ENCODE measurements around the gene PSMB1. TPM values are rescaled to one million over a fixed set of nuclear protein-coding genes. Genes with fewer than 3 reads are reported as not detected.

The PSMB1 gene
- total and polyA plus RNA-seq, 7 experiments from 2014 or later = 71.1 to 529 (median 84.8) TPM

DNA sequence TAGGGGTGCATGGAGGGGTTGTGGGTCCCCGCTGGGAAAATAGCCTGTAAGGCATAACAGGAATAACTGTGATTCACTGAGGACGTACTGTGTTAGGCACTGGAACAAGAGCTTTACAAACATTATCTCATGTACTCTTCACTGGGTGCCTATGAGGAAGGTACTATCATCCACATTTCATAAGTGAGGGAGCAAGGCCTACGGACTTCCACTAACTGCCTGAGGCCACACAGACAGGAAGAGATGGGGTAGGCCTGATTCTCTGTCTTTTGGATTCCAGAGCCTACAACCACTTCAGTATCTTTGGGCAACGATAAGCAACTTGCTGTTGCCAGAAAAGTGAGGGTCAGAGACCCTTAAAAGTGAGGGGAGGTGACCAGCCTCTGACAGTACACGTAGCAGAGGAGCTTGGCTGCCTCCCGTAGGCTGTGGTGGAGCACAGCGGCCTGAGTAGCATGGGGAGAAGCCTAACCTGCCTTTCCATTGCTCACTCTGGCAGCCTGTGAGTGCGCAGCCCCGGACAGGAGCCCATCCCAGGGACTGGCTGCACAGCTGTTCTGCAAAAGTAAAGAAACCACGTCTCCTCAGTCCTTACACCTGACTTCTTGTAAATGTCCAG is 30.4 kb downstream of the PSMB1 start:
- H3K4me1 Mint-ChIP-seq = peaks cover 0 to 4% (median 0%) of the 10 kb centered on the region in 7 donors
- DNase-seq = no peak
- H3K36me3 Mint-ChIP-seq = no peaks in the 10 kb centered on the region
- Histone ChIP-seq H3K36me3 (ENCODE audit: control insufficient read depth in 2 of 3, insufficient read depth in 3 of 3, low read length in 3 of 3) (no peaks in the 10 kb centered on the region), H3K27ac (ENCODE audit: low read depth, low read length) (no peak overlapping the region), H3K4me1 (ENCODE audit: control insufficient read depth in 2 of 2, insufficient read depth in 2 of 2, low read length in 2 of 2) (no peaks in the 10 kb centered on the region), H3K27me3 (ENCODE audit: control insufficient read depth in 2 of 2, insufficient read depth in 2 of 2, low read length in 2 of 2) (no peaks in the 10 kb centered on the region), H3K9me3 (ENCODE audit: control insufficient read depth in 2 of 3, low read length in 3 of 3) (no peaks in the 10 kb centered on the region), H3K4me3 (ENCODE audit: low read length) (no peak overlapping the region)
- no peaks in the 10 kb centered on the region for H3K9me3 Mint-ChIP-seq
- no peak overlapping the region for H3K27ac Mint-ChIP-seq
- intact Hi-C loops (cut with micrococcal nuclease) = no loop called here
- ChIA-PET POLR2A (no interaction called here), CTCF (interaction anchor here (1.2 kb wide), 1 partner anchor 9 kb away, joined by 3 read pairs; no protein-coding TSS in a partner anchor)
- peaks cover 9 to 51% (median 21%) of the 10 kb centered on the region in 5 donors for H3K27me3 Mint-ChIP-seq
- no peak for ATAC-seq
- no peak overlapping the region for H3K4me3 Mint-ChIP-seq

DNA sequence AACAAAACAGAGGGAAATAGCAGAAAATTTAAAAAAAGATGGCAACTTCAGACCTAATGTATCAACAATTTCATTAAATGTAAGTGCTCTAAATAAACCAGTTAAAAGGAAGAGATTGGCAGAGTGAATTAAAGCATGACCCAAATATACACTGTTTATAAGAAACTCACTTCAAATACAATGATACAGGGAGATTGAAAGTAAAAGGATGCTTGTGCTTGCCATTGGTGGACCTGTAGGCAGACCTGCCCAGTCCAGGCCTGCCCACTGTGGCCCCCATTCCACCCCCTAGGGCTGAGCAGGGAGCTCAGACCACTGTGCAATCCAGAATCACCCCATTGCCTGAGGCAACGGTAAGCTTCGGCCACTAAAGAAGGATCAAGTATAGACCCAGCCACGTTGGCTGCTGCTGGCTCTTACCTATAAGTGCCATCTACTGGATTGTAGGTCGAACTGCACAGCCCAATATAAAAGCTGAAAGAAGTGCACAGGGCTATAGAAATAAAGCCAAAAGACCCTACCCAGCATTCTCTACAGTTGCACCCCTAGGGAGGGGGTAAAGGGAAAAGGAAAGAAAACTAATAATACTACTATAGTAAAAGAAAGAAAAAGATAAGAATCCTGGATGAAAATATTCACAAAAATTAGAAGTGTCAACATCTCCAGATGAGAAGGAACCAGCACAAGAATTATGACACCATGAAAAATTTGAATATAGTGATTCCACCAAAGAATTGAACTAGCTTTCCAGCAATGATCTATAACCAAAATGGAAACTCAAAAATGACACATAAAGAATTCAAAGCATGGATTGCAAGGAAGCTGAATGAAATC is 36.1 kb downstream of the PSMB1 start:
- H3K36me3 ChIP-seq (ENCODE audit: control insufficient read depth in 2 of 3, insufficient read depth in 3 of 3, low read length in 3 of 3) = no peaks in the 10 kb centered on the region
- Mint-ChIP-seq H3K4me1 (peaks cover 0 to 2% (median 0%) of the 10 kb centered on the region in 7 donors), H3K9me3 (no peaks in the 10 kb centered on the region), H3K27me3 (peaks cover 12 to 70% (median 40%) of the 10 kb centered on the region in 5 donors), H3K27ac (peak overlapping the region in 1 of 9 donors; percentile 13), H3K36me3 (no peaks in the 10 kb centered on the region), H3K4me3 (peak overlapping the region in 8 of 10 donors; percentile 35 to 78 (median 60))
- no peak overlapping the region for H3K27ac ChIP-seq (ENCODE audit: low read depth, low read length)
- peak overlapping the region; percentile 45 for H3K4me3 ChIP-seq (ENCODE audit: low read length)
- peaks cover 0 to 3% of the 10 kb centered on the region in 2 donors for H3K4me1 ChIP-seq (ENCODE audit: control insufficient read depth in 2 of 2, insufficient read depth in 2 of 2, low read length in 2 of 2)
- ATAC-seq (peak; percentile 90), DNase-seq (peak; percentile 9 to 56 (median 45))
- ChIA-PET CTCF (interaction anchor here (0.6 to 3.0 kb wide), 13 partner anchors 9 to 747 kb away, joined by 3 to 18 read pairs (median 3); partner anchors contain the start of gene DLL1), POLR2A (no interaction called here)
- H3K27me3 ChIP-seq (ENCODE audit: control insufficient read depth in 2 of 2, insufficient read depth in 2 of 2, low read length in 2 of 2) = no peaks in the 10 kb centered on the region
- H3K9me3 ChIP-seq (ENCODE audit: control insufficient read depth in 2 of 3, low read length in 3 of 3) = no peaks in the 10 kb centered on the region
- intact Hi-C loops (cut with micrococcal nuclease) = loop anchor here (1.0 to 10.0 kb wide), 7 partner anchors 222 to 1622 kb away; partner anchors contain the start of gene DLL1 (in 1 of the 2)

- H3K27ac ChIP-seq (ENCODE audit: low read depth, low read length) = no peak overlapping the region
- CTCF ChIA-PET = interaction anchor here (0.7 kb wide), 1 partner anchor 516 kb away, joined by 3 read pairs; no protein-coding TSS in a partner anchor
- Mint-ChIP-seq H3K4me1 (peaks cover 0 to 2% (median 0%) of the 10 kb centered on the region in 7 donors), H3K9me3 (no peaks in the 10 kb centered on the region), H3K27ac (no peak overlapping the region), H3K36me3 (peaks cover 0 to 1% (median 0%) of the 10 kb centered on the region in 5 donors), H3K4me3 (no peak overlapping the region), H3K27me3 (peaks cover 23 to 57% (median 47%) of the 10 kb centered on the region in 5 donors)
- no peaks in the 10 kb centered on the region for H3K36me3 ChIP-seq (ENCODE audit: control insufficient read depth in 2 of 3, insufficient read depth in 3 of 3, low read length in 3 of 3)
- no peak overlapping the region for H3K4me3 ChIP-seq (ENCODE audit: low read length)
- peaks cover 0 to 3% of the 10 kb centered on the region in 2 donors for H3K4me1 ChIP-seq (ENCODE audit: control insufficient read depth in 2 of 2, insufficient read depth in 2 of 2, low read length in 2 of 2)
- POLR2A ChIA-PET = no interaction called here
- no peaks in the 10 kb centered on the region for H3K9me3 ChIP-seq (ENCODE audit: control insufficient read depth in 2 of 3, low read length in 3 of 3)
- ATAC-seq (no peak), DNase-seq (no peak)
- intact Hi-C loops (cut with micrococcal nuclease) = loop anchor here in 1 of 2 donors (5.0 to 10.0 kb wide), 2 partner anchors 220 to 1558 kb away; partner anchors contain the start of gene DLL1
- no peaks in the 10 kb centered on the region for H3K27me3 ChIP-seq (ENCODE audit: control insufficient read depth in 2 of 2, insufficient read depth in 2 of 2, low read length in 2 of 2)
These were observed 38.2 kb downstream of the PSMB1 start for GRCh38 chr6:170514908-170515307.

DNA sequence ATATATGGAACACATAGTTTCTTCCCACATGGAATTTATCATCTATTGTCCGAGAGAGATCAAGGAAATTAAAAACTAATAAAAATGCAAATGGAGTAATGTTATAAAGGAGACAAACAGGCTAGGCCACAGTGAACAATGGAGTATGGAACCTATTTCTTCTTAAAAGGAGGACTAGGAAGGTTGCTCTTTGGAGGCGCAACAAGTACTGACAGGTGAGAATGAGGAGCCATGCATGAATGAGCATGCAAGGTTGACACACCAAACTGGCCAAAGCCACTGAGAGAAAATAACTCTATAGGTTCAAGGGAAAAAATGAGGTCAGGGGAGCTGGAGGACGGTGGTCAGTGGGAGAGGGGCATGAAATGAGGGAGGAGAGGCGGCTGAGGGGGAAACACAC is 40.9 kb downstream of the PSMB1 start:
- peaks cover 19 to 40% (median 32%) of the 10 kb centered on the region in 5 donors for H3K27me3 Mint-ChIP-seq
- CTCF ChIA-PET = no interaction called here
- H3K4me1 Mint-ChIP-seq = peaks cover 0 to 2% (median 0%) of the 10 kb centered on the region in 7 donors

GRCh38 chr6:170510631-170511030 is 42.5 kb downstream of the PSMB1 start:
- H3K9me3 ChIP-seq (ENCODE audit: control insufficient read depth in 2 of 3, low read length in 3 of 3) = no peaks in the 10 kb centered on the region
- ChIA-PET POLR2A (no interaction called here), CTCF (interaction anchor here (1.0 kb wide), 1 partner anchor 7 kb away, joined by 3 read pairs; no protein-coding TSS in a partner anchor)
- DNase-seq (no peak), ATAC-seq (no peak)
- Mint-ChIP-seq H3K36me3 (peaks cover 0 to 4% (median 0%) of the 10 kb centered on the region in 5 donors), H3K27me3 (peaks cover 23 to 38% (median 35%) of the 10 kb centered on the region in 5 donors), H3K4me3 (no peak overlapping the region), H3K9me3 (no peaks in the 10 kb centered on the region), H3K4me1 (no peaks in the 10 kb centered on the region), H3K27ac (no peak overlapping the region)
- no peak overlapping the region for H3K4me3 ChIP-seq (ENCODE audit: low read length)
- no peaks in the 10 kb centered on the region for H3K4me1 ChIP-seq (ENCODE audit: control insufficient read depth in 2 of 2, insufficient read depth in 2 of 2, low read length in 2 of 2)
- H3K36me3 ChIP-seq (ENCODE audit: control insufficient read depth in 2 of 3, insufficient read depth in 3 of 3, low read length in 3 of 3) = no peaks in the 10 kb centered on the region
- intact Hi-C loops (cut with micrococcal nuclease) = loop anchor here in 1 of 2 donors (10.0 kb wide), 1 partner anchor 216 kb away; the partner anchor contains the start of gene DLL1
- no peak overlapping the region for H3K27ac ChIP-seq (ENCODE audit: low read depth, low read length)
- H3K27me3 ChIP-seq (ENCODE audit: control insufficient read depth in 2 of 2, insufficient read depth in 2 of 2, low read length in 2 of 2) = no peaks in the 10 kb centered on the region

More for the DNA sequence above, 40.9 kb downstream of the PSMB1 start:
- intact Hi-C loops (cut with micrococcal nuclease) = loop anchor here in 1 of 2 donors (10.0 kb wide), 1 partner anchor 217 kb away; the partner anchor contains the start of gene DLL1
- H3K9me3 ChIP-seq (ENCODE audit: control insufficient read depth in 2 of 3, low read length in 3 of 3) = no peaks in the 10 kb centered on the region
- no peaks in the 10 kb centered on the region for H3K27me3 ChIP-seq (ENCODE audit: control insufficient read depth in 2 of 2, insufficient read depth in 2 of 2, low read length in 2 of 2)
- DNase-seq = no peak
- no peak overlapping the region for H3K27ac ChIP-seq (ENCODE audit: low read depth, low read length)
- H3K36me3 Mint-ChIP-seq = peaks cover 0 to 4% (median 0%) of the 10 kb centered on the region in 5 donors
- ATAC-seq = no peak
- H3K4me3 ChIP-seq (ENCODE audit: low read length) = no peak overlapping the region
- H3K4me1 ChIP-seq (ENCODE audit: control insufficient read depth in 2 of 2, insufficient read depth in 2 of 2, low read length in 2 of 2) = peaks cover 0 to 3% of the 10 kb centered on the region in 2 donors
- no peak overlapping the region for H3K4me3 Mint-ChIP-seq
- H3K36me3 ChIP-seq (ENCODE audit: control insufficient read depth in 2 of 3, insufficient read depth in 3 of 3, low read length in 3 of 3) = no peaks in the 10 kb centered on the region
- POLR2A ChIA-PET = no interaction called here
- no peak overlapping the region for H3K27ac Mint-ChIP-seq
- no peaks in the 10 kb centered on the region for H3K9me3 Mint-ChIP-seq

GRCh38 chr6:170509723-170510018 is 43.4 kb downstream of the PSMB1 start:
- Mint-ChIP-seq H3K27me3 (peaks cover 27 to 42% (median 36%) of the 10 kb centered on the region in 5 donors), H3K4me1 (no peaks in the 10 kb centered on the region), H3K4me3 (no peak overlapping the region), H3K36me3 (peaks cover 0 to 4% (median 0%) of the 10 kb centered on the region in 5 donors), H3K27ac (no peak overlapping the region), H3K9me3 (no peaks in the 10 kb centered on the region)
- intact Hi-C loops (cut with micrococcal nuclease) = loop anchor here in 1 of 2 donors (10.0 kb wide), 1 partner anchor 215 kb away; the partner anchor contains the start of gene DLL1
- no peaks in the 10 kb centered on the region for H3K4me1 ChIP-seq (ENCODE audit: control insufficient read depth in 2 of 2, insufficient read depth in 2 of 2, low read length in 2 of 2)
- peaks cover 0 to under 1% of the 10 kb centered on the region in 2 donors for H3K27me3 ChIP-seq (ENCODE audit: control insufficient read depth in 2 of 2, insufficient read depth in 2 of 2, low read length in 2 of 2)
- no peak overlapping the region for H3K4me3 ChIP-seq (ENCODE audit: low read length)
- H3K36me3 ChIP-seq (ENCODE audit: control insufficient read depth in 2 of 3, insufficient read depth in 3 of 3, low read length in 3 of 3) = no peaks in the 10 kb centered on the region
- no peak overlapping the region for H3K27ac ChIP-seq (ENCODE audit: low read depth, low read length)
- DNase-seq = no peak
- ATAC-seq = no peak
- no peaks in the 10 kb centered on the region for H3K9me3 ChIP-seq (ENCODE audit: control insufficient read depth in 2 of 3, low read length in 3 of 3)
- ChIA-PET POLR2A (no interaction called here), CTCF (interaction anchor here (1.0 kb wide), 1 partner anchor 8 kb away, joined by 3 read pairs; no protein-coding TSS in a partner anchor)
